PC-9 (cell line): ENCODE measurements around the gene CYBC1.

Experiments used
- CTCF ChIP-seq: fragments of 200-600 bp; sonication (generic); conservative IDR thresholded peaks from 2 replicates; pipeline ENCODE4 v1.6.1; 2017; ENCODE audit warnings: mixed run types, antibody characterized with exemption, mild to moderate bottlenecking, moderate library complexity
- EZH2 ChIP-seq: fragments of 200-600 bp; sonication (generic); IDR thresholded peaks from 2 replicates; pipeline ENCODE4 v1.8.0; 2017; ENCODE audit warnings: antibody characterized with exemption, low read depth

DNA sequence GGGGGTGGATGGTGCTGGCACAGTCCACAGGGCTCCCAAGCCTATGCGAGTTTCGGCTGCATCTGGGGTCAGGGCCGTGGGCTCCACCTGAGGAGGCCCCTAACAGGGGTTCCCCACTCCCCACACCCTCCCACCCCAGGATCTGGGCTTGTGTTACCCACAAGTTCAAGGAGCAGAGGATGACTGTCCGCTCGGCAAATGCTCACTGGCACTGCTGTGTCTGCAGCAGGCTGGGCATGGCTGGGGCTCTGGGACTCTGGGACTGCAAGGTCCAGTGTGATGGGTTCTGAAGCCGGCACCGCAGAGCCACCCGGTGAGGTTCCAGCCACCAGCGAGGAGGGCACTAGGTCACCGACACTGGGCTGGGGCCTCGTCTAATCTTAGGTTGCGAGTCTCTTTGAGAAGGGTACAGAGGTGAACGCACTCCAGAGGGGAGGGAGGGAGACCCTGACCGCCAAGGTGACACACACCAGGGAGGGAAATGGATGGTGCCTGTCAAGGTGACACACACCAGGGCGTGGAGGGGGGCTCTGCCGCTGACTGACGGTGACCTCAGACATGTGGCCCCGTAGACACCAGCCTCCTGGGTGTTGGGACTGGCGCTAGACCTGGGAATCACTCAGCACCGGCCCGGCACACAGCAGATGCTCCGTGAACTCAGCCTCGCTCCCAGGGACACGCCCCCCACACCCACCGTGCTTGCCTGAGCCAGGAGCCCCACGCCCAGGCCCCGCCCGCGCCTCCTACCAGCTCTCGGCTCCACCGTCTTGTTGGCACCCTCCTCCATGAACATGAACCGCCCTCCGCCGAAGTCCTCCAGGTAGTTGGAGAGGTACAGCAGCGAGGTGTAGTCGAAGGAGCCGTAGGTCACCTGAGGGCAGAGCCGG is 52.9 kb downstream of the CYBC1 start:
- TF ChIP-seq CTCF, result no peak
- TF ChIP-seq EZH2, result no peak
